Left colon (tissue), 2 donors: ENCODE data around the gene SNCAIP. TPM values are rescaled to one million over a fixed set of nuclear protein-coding genes. Genes with fewer than 3 reads are reported as not detected.
"Not testable (repeated sequence)": the region's sequence is repeated elsewhere in the genome, so short reads cannot be mapped to it uniquely, and the experiment has no call there.

ENCODE experiments used
- ATAC-seq: fragments of 200-7000 bp; cut with Tn5 transposase; one replicate; pipeline ENCODE4 v1.9.1; 2020; ENCODE audit warnings: mild to moderate bottlenecking, moderate library complexity
- DNase-seq, 2 donors: peaks; one replicate each; pipeline ENCODE4 v3.0.0-alpha.2; 2020
- intact Hi-C, 2 donors: fragments of 100-400 bp; cut with DNase I in 1 of 2; cut with micrococcal nuclease in 1 of 2; formaldehyde crosslinking; loops; one replicate each; pipeline versions ENCODE4 v1.11.2 to v1.14.0; 2022; cut with DNase I, micrococcal nuclease
- total RNA-seq, 2 donors: library from RNA; stranded (reverse); fragmentation: NEBNext Ultra II Directional; extraction: Animal tissue kit (Norgen Biotek cat#: 25700); gene quantifications; one replicate each; pipeline ENCODE4 v1.2.1, GENCODE V29; 2021
- donor health status: DM: no; HTN: no; CAD: no.
- donor health status: DM: yes; HTN: yes; CAD: no.

SNCAIP gene
- total RNA-seq, 2 donors from 2014 or later: 0.95 to 1.1 TPM

- intact Hi-C loops: no loop called here
- ATAC-seq: no peak
- DNase-seq: no peak
These were observed 159.2 kb downstream of the SNCAIP start for GRCh38 chr5:122471031-122471751.

GRCh38 chr5:122471752-122472061 is 159.7 kb downstream of the SNCAIP start:
- intact Hi-C loops: no loop called here
- DNase-seq (no peak), ATAC-seq (no peak)

- intact Hi-C loops: no loop called here
- no peak for ATAC-seq
These were observed 161.3 kb downstream of the SNCAIP start for GRCh38 chr5:122473138-122473843.

GRCh38 chr5:122473941-122474340 is 161.9 kb downstream of the SNCAIP start:
- intact Hi-C loops: no loop called here
- DNase-seq (no peak), ATAC-seq (peak; percentile 34)

More at GRCh38 chr5:122473138-122473843, 161.3 kb downstream of the SNCAIP start:
- no peak for DNase-seq

- ATAC-seq: peak; percentile 74
- intact Hi-C loops: no loop called here
- no peak for DNase-seq
These were observed 166.9 kb downstream of the SNCAIP start for GRCh38 chr5:122478741-122479442.

- intact Hi-C loops: no loop called here
- ATAC-seq: peak; percentile 70
- no peak for DNase-seq
These were observed 168.1 kb downstream of the SNCAIP start for GRCh38 chr5:122480146-122480545.

GRCh38 chr5:122484103-122484502 is 172.1 kb downstream of the SNCAIP start:
- no peak for DNase-seq
- ATAC-seq: no peak
- intact Hi-C loops: no loop called here

- ATAC-seq (peak; percentile 61), DNase-seq (no peak)
- intact Hi-C loops: no loop called here
These were observed 173.2 kb downstream of the SNCAIP start for GRCh38 chr5:122485226-122485625.

- peak in 1 of 2 donors; percentile 51 for DNase-seq
- intact Hi-C loops: not testable (repeated sequence)
- ATAC-seq: peak; percentile 97
These were observed 174.6 kb downstream of the SNCAIP start for GRCh38 chr5:122486616-122487015.

GRCh38 chr5:122490718-122491117 is 178.7 kb downstream of the SNCAIP start:
- intact Hi-C loops: no loop called here
- ATAC-seq (no peak), DNase-seq (no peak)

- intact Hi-C loops: no loop called here
- no peak for DNase-seq
- ATAC-seq: peak; percentile 65
These were observed 180.6 kb downstream of the SNCAIP start for GRCh38 chr5:122492675-122493074.

- ATAC-seq: peak; percentile 34
- DNase-seq: no peak
- intact Hi-C loops: no loop called here
These were observed 181.3 kb downstream of the SNCAIP start for GRCh38 chr5:122493091-122494021.

- DNase-seq (no peak), ATAC-seq (no peak)
- intact Hi-C loops: no loop called here
These were observed 182.1 kb downstream of the SNCAIP start for GRCh38 chr5:122494109-122494508.

GRCh38 chr5:122498163-122498562 is 186.1 kb downstream of the SNCAIP start:
- intact Hi-C loops: no loop called here
- DNase-seq (no peak), ATAC-seq (peak; percentile 49)

GRCh38 chr5:122499585-122499984 is 187.5 kb downstream of the SNCAIP start:
- intact Hi-C loops: no loop called here
- no peak for ATAC-seq

GRCh38 chr5:122500245-122501088 is 188.4 kb downstream of the SNCAIP start:
- ATAC-seq: peak; percentile 38
- intact Hi-C loops: no loop called here
- no peak for DNase-seq

More at GRCh38 chr5:122499585-122499984, 187.5 kb downstream of the SNCAIP start:
- no peak for DNase-seq

GRCh38 chr5:122501089-122501435 is 189.0 kb downstream of the SNCAIP start:
- intact Hi-C loops: no loop called here
- DNase-seq (no peak), ATAC-seq (no peak)

- ATAC-seq (no peak), DNase-seq (no peak)
- intact Hi-C loops: no loop called here
These were observed 195.0 kb downstream of the SNCAIP start for GRCh38 chr5:122507045-122507444.
